OCI-LY3 (cell line): Measurements from ENCODE around the gene PCBP3.

Experiments
- EZH2phosphoT487 ChIP-seq: fragments of 200-600 bp; shearing (Covaris generic); IDR thresholded peaks from 2 replicates; pipeline ENCODE4 v1.6.1; 2018; ENCODE audit warnings: antibody characterized with exemption, mixed run types, low read depth
- TF ChIP-seq, protein P1 (sequence below): fragments of 200-600, 300-600 bp; sonication (generic); IDR thresholded peaks from 2 replicates; pipeline ENCODE4 v1.5.1; 2014; ENCODE audit warnings: antibody characterized with exemption, low read length, low read depth

DNA sequence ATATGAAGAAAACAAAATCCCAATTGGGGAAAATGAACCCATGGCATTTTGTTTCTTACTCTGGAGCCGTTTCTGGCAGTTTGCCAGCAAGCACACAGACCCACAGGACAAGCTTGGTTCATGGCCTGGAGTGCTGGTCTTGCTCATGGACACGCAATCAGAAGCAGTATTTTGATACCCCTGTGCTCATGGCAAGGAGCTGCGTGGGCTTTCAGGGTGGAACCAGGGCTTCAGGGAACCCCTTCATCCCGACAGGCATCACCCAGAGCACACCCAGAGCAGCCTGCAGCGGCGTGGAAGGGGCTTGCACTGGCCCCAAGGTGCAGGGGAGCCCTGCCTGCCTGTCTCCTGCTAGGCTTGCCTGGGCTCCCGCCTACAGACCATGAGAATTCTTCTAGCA lies 45.4 kb upstream of the PCBP3 start:
- TF ChIP-seq EZH2phosphoT487: no peak
- TF ChIP-seq, protein P1, sequence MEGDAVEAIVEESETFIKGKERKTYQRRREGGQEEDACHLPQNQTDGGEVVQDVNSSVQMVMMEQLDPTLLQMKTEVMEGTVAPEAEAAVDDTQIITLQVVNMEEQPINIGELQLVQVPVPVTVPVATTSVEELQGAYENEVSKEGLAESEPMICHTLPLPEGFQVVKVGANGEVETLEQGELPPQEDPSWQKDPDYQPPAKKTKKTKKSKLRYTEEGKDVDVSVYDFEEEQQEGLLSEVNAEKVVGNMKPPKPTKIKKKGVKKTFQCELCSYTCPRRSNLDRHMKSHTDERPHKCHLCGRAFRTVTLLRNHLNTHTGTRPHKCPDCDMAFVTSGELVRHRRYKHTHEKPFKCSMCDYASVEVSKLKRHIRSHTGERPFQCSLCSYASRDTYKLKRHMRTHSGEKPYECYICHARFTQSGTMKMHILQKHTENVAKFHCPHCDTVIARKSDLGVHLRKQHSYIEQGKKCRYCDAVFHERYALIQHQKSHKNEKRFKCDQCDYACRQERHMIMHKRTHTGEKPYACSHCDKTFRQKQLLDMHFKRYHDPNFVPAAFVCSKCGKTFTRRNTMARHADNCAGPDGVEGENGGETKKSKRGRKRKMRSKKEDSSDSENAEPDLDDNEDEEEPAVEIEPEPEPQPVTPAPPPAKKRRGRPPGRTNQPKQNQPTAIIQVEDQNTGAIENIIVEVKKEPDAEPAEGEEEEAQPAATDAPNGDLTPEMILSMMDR: no peak
